Sciatic nerve (tissue), 2 donors: ENCODE data around the gene EML5. TPM values are rescaled to one million over a fixed set of nuclear protein-coding genes. Genes with fewer than 3 reads are reported as not detected.
"Not testable (repeated sequence)": the region's sequence is repeated elsewhere in the genome, so short reads cannot be mapped to it uniquely, and the experiment has no call there.

Source experiments
- ATAC-seq: fragments of 200-7000 bp; cut with Tn5 transposase; one replicate; pipeline ENCODE4 v1.9.1; 2020; ENCODE audit warnings: mild to moderate bottlenecking, moderate library complexity
- DNase-seq: peaks from one replicate; pipeline ENCODE4 v3.0.0-alpha.2; 2020; ENCODE audit warnings: low spot score
- intact Hi-C: fragments of 100-400 bp; cut with DNase I; formaldehyde crosslinking; loops from one replicate; pipeline ENCODE4 v1.14.2; 2022
- total RNA-seq: library from RNA; stranded (reverse); fragmentation: NEBNext Ultra II Directional; extraction: Animal tissue kit (Norgen Biotek cat#: 25700); gene quantifications from one replicate; pipeline ENCODE4 v1.2.1, GENCODE V29; 2021
- donor health status: DM: no; HTN: no; CAD: no.
- donor health status: DM: no; HTN: no; CAD: no.

Gene EML5
- total RNA-seq, result 2.1 TPM

DNA sequence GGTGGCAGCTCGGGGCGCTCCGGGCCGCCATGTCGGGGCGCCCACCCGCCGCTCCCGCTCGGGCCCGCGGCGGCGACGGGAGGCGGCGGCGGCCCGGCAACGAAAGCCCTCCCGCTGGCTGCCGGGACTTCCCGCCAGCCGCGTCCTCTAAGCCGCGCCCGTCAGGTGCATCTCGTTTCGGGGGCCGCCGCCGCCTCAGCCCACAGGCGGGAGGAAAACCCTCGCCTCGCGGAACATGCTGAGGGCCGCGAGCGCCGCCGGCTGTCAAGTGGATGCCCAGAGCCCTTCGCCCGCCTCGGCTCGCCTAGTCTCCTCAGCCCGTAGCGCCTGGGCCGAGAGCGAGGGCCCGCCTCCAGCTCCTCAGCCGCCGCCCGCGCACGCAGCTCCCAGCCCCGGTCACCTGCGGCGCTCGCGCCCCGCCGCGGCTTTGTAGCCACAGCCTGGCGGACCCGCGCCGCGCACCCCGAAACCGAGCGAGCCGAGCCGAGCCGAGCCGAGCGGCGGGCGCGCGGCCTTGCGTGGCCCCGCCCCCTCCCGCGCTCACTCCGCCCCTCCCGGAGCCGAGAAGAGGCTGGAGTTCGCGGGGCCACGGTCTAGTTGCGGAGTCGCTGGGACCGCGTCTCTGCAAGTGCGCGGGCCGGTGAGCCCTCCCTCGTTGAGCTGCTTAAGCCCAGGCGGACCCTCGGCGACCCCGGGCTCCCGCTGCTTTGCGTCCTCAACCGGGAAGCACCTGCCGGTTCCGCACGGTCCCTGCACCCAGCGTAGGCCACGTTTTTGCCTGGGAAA, at the start of gene EML5:
Gene EML5 (minus strand): TSS at position 481 of the 786 bp plus-strand sequence. CDS start 450 bp downstream, at position 31.
- DNase-seq (peak; percentile 86), ATAC-seq (peak; percentile 95)
- intact Hi-C loops, result no loop called here

- intact Hi-C loops, result no loop called here
- ATAC-seq, result no peak
- DNase-seq, result no peak
Observed at GRCh38 chr14:88842414-88842813, 49.7 kb upstream of the EML5 start.

DNA sequence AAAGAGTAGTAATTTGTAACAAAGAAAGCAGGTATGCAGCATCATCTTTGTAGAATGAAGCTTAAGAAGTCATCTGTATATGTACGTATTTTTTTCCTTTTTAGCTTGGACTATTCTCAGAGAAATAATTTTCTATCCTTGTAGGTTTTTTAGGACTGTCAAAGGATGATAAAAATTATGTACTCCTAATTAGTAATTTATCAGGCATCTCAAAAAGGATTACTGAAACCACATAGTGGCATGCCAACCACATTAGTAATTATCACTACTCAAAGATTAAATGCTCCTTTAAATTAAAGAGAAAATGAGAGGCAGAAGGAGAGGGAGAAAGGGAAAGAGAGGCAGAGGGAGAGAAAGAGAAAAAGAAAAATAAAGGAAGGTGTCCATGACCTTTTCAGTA, 49.0 kb upstream of the EML5 start:
- no peak for ATAC-seq
- no peak for DNase-seq
- intact Hi-C loops, result no loop called here

- no peak for ATAC-seq
- intact Hi-C loops, result no loop called here
- DNase-seq, result no peak
Observed at GRCh38 chr14:88840926-88841325, 48.2 kb upstream of the EML5 start.

DNA sequence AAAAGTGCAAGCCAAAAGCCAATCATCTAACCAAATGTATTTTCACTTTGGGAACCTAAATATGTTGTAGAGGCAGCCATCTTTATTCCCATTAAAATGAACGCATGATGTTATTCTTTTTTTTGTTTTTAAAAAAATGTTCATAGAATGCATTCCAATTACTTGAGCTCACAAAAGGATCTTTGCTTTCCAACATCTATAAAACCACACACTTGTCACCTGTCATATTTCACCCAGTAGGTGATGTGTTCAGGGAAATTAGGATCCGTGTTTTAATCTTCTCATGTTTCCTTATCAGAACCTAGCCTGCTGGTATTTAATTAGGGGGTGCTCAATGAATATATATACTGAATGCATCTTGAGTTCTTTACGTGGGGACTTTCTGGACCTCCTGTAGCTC, 45.3 kb upstream of the EML5 start:
- DNase-seq (no peak), ATAC-seq (no peak)
- intact Hi-C loops, result no loop called here

DNA sequence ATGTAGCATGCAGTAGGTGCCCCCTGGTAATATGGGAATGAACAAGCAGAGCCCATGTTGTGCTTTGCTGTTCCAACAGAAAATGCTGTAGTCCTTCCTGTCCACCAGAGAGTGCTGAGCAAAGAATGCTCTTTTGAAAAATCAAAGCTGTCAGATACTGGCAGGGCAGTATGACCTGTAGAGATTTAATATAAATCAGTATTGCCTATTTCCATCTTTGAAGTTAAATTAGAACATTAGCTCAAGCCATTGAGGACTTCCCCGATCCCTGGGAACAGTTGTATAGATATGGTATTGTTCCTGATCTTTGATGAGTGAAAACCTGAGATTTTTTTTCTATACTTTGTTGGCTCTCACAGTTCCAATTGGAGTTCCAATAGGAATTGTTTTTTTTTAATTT, 44.7 kb upstream of the EML5 start:
- DNase-seq, result no peak
- intact Hi-C loops, result no loop called here
- ATAC-seq, result no peak

- DNase-seq, result no peak
- no peak for ATAC-seq
- intact Hi-C loops, result no loop called here
Observed at GRCh38 chr14:88835661-88836060, 42.9 kb upstream of the EML5 start.

DNA sequence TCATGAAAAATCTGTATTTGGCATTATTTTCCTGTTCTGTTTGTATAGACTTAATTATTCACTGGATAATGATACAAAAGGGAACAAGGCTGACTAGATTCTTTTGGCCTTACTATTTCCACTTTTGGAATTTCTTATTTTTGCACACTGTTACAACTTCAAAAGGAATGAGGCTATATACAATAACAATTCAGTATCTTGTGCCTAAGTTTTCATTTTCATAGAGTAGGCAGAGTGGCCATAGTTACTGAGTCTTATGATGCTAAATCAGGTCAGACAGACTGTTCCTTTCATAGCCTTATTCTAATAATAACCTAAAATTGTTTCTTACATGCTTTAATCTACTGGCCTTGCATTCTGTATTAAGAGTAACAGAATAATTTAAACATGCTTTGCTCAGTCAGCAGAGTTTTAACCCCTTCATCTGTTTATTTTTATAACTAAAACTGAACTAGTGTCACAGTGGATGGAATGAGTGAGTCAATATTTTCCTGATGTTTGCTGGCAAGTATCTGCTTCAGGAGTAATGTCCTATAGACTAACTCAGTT, 42.2 kb upstream of the EML5 start:
- ATAC-seq, result peak; percentile 68
- DNase-seq, result no peak
- intact Hi-C loops, result no loop called here

DNA sequence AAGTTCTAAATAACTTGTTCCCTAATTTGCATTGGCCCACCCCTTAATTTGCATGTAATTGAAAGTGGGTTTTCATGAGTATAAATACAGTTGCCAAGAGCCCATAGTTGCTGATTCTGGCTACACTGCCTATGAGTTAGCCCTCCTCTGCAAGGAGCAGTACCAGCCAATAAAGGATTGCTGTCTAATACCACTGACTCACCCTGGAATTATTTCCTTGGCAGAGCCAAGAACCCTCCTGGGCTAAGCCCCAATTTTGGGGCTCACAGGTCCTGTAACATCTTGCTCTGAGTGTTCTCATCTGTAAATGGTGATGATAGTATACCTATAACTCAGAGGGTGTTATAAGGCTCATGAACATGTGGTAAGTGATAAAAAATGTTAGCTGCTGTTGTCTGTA, 38.5 kb upstream of the EML5 start:
- DNase-seq, result no peak
- intact Hi-C loops, result no loop called here
- peak; percentile 63 for ATAC-seq

- DNase-seq (no peak), ATAC-seq (no peak)
- intact Hi-C loops, result no loop called here
Observed at GRCh38 chr14:88829685-88830302, 37.0 kb upstream of the EML5 start.

GRCh38 chr14:88829188-88829587, 36.4 kb upstream of the EML5 start:
- DNase-seq (no peak), ATAC-seq (no peak)
- intact Hi-C loops, result no loop called here

- no peak for DNase-seq
Observed at GRCh38 chr14:88825503-88825902, 32.8 kb upstream of the EML5 start.

GRCh38 chr14:88825078-88825458, 32.3 kb upstream of the EML5 start:
- no peak for DNase-seq
- no peak for ATAC-seq
- intact Hi-C loops, result no loop called here

More at GRCh38 chr14:88825503-88825902, 32.8 kb upstream of the EML5 start:
- intact Hi-C loops, result no loop called here
- no peak for ATAC-seq

- ATAC-seq, result peak; percentile 99
Observed at GRCh38 chr14:88824314-88825077, 31.7 kb upstream of the EML5 start, which contains the start of gene TTC8. TTC8 (plus strand) TSS chr14:88824651; CDS start chr14:88824708, 57 bp downstream.

GRCh38 chr14:88823968-88824313, 31.2 kb upstream of the EML5 start:
- intact Hi-C loops, result no loop called here
- ATAC-seq, result no peak
- DNase-seq, result no peak

More at GRCh38 chr14:88824314-88825077, 31.7 kb upstream of the EML5 start, which contains the start of gene TTC8:
- intact Hi-C loops, result no loop called here
- DNase-seq, result peak; percentile 91

GRCh38 chr14:88821888-88822287, 29.1 kb upstream of the EML5 start:
- DNase-seq (no peak), ATAC-seq (no peak)
- intact Hi-C loops, result no loop called here

DNA sequence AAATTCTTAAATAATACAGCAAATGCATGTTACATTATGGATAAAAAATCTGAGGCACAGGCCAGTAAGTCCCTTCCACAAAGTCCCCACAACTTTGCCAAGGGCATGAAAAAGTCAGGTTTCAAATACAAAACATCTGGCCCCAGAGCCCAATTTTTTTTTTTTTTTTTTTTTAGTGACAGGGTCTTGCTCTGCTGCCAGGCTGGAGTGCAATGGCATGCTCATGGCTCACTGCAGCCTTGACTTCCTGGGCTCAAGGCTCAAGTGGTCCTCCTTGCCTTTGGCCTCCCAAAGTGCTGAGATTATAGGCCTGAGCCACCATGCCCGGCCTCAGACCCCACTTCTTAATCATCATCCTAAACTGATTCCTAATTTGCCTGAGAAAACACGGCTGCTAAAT, 28.6 kb upstream of the EML5 start:
- no peak for DNase-seq
- intact Hi-C loops, result no loop called here
- ATAC-seq, result no peak

GRCh38 chr14:88819674-88820073, 26.9 kb upstream of the EML5 start:
- intact Hi-C loops, DNase-seq, ATAC-seq: not testable (repeated sequence)

DNA sequence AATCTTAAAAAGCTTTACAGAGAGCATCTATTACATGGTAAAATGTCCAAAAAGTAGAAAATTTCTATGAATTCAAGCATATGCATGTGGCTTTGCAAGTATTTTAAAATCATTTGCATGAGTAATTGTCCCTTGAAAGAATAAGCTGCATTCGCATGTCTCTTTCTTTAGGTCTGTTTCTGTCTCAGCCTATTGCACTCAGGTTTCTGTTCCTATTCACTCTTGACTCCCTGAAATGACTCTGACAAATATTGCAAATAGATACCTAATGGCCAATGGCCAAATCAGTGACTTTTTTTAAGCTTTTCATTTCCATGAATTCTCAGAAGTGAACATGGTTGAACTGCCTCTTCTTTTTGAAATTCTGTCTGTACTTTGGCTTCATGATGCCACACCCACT, 25.3 kb upstream of the EML5 start:
- DNase-seq, result no peak
- no peak for ATAC-seq
- intact Hi-C loops, result no loop called here

GRCh38 chr14:88815980-88816379, 23.2 kb upstream of the EML5 start:
- intact Hi-C loops, result no loop called here
- DNase-seq (no peak), ATAC-seq (no peak)
